ELR (cell line): Measurements from ENCODE around the gene PHF13.
"Not testable (repeated sequence)": the region's sequence is repeated elsewhere in the genome, so short reads cannot be mapped to it uniquely, and the experiment has no call there.

Source experiments
- DNase-seq: peaks from one replicate; pipeline ENCODE4 v3.0.0-alpha.2; 2015; ENCODE audit warnings: low read depth

The PHF13 gene

GRCh38 chr1:6660415-6661049, 47.0 kb downstream of the PHF13 start:
- DNase-seq, result no peak

GRCh38 chr1:6662468-6662867, 48.9 kb downstream of the PHF13 start:
- not testable (repeated sequence) for DNase-seq

- DNase-seq, result no peak
Measured at GRCh38 chr1:6666696-6667095, 53.2 kb downstream of the PHF13 start.

DNA sequence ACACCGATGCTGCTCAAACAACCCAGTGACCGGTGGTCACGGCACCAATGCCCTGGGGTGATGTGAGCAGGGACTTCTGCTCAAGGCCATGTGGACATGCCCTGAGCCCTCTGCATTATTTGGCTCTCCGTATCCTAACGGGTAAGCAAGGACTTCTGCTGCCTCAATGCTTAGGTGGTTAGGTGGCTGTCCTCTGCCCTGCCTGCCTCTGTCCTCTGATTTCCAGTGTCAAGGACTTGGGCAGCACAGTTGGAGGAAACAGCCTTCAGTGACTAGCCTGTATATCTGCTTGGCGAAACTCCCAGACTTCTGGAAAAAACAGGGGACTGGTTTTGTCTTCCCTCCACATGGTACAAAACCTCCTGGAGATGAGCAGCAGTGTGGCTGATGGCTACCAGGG, 53.6 kb downstream of the PHF13 start:
- DNase-seq, result no peak

DNA sequence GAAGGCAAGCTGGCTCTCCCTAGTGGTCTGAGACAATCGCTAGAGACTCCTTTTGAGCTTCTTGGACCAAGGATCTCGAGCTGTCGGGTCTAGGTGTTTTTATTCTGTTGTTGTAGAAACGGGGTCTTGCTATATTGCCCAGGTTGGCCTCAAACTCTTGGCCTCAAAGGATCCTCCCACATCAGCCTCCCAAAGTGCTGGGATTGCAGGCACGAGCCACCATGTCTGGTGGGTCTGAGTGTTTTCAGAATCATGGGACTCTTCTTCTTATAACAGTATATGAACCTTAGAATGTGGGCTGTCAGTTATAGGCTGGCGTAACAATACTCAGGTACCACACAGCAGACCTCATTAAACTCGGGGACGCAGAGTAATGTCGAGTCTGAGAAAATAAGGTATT, 55.0 kb downstream of the PHF13 start:
- DNase-seq, result no peak

GRCh38 chr1:6672558-6672957, 59.0 kb downstream of the PHF13 start:
- DNase-seq, result no peak
